ENCODE data around the gene ST3GAL6. TPM values are rescaled to one million over a fixed set of nuclear protein-coding genes. Genes with fewer than 3 reads are reported as not detected.

Gene ST3GAL6
- total and polyA plus RNA-seq, 9 of the 15 experiments (the other 6 are each of a cell fraction or from before 2014, with no cell fraction given) = 0.14 TPM; not detected in 8

DNA sequence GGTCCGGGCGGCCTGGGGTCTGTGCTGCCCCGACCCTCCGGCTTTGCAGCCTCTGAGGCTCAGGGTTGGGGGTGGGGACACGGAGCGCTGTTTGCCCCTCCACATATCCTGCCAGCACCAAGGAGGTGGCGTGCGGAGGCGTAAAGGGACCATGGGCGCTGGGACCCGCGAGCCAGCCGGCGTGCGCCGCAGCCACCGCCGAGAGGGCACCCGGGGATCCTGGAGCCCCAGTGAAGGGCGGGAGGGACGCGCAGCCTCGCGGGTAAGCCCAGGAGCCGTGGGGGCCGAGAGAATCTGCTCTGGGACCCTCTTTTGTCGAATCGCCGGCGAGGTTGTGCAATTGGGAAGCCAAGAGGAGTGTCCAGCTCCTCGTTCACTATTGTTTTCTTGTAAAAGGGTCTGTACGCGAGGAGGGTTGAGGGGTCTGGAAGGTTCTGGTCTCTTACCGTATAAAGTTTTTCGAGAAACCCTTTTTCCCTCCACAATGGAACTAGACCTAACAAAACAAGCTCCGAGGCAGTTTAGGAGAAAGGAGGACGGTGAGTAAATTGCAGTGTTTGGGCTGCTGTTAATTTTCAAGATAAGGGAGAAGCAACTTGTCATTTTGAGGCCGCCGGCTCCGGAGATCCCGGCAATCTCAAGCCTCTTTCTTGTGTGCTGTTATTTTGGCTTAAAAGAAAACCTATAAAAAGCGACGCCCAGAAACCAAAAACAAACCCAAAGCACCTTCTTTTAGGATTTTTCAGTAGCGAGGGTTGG lies 29.9 kb upstream of the ST3GAL6 start (continued):
- TF ChIP-seq, protein P1, sequence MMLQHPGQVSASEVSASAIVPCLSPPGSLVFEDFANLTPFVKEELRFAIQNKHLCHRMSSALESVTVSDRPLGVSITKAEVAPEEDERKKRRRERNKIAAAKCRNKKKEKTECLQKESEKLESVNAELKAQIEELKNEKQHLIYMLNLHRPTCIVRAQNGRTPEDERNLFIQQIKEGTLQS (IDR thresholded peaks at IDR 0.05) = no peak
- TF ChIP-seq, protein P1 (CRISPR knock-in tag; conservative IDR thresholded peaks at IDR 0.05) = no peak
- TF ChIP-seq, protein P2, sequence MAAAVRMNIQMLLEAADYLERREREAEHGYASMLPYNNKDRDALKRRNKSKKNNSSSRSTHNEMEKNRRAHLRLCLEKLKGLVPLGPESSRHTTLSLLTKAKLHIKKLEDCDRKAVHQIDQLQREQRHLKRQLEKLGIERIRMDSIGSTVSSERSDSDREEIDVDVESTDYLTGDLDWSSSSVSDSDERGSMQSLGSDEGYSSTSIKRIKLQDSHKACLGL (CRISPR knock-in tag; IDR thresholded peaks at IDR 0.05; ENCODE audit: borderline replicate concordance, poor library complexity, severe bottlenecking) = no peak
- TF ChIP-seq, protein P3, sequence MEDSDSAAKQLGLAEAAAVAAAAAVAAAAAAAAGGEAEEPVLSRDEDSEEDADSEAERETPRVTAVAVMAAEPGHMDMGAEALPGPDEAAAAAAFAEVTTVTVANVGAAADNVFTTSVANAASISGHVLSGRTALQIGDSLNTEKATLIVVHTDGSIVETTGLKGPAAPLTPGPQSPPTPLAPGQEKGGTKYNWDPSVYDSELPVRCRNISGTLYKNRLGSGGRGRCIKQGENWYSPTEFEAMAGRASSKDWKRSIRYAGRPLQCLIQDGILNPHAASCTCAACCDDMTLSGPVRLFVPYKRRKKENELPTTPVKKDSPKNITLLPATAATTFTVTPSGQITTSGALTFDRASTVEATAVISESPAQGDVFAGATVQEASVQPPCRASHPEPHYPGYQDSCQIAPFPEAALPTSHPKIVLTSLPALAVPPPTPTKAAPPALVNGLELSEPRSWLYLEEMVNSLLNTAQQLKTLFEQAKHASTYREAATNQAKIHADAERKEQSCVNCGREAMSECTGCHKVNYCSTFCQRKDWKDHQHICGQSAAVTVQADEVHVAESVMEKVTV (CRISPR knock-in tag; IDR thresholded peaks at IDR 0.05) = no peak
- TF ChIP-seq ETV5 (CRISPR knock-in tag; IDR thresholded peaks at IDR 0.05; ENCODE audit: low read depth) (no peak), ZNF699 (CRISPR knock-in tag; IDR thresholded peaks at IDR 0.05; ENCODE audit: insufficient replicate concordance) (no peak), ZNF561 (CRISPR knock-in tag; conservative IDR thresholded peaks at IDR 0.05) (no peak), MBD2 (IDR thresholded peaks at IDR 0.05; ENCODE audit: borderline replicate concordance, low read depth) (no peak), CREB1 (IDR thresholded peaks at IDR 0.05) (no peak), CREB1 (CRISPR knock-in tag; IDR thresholded peaks at IDR 0.05) (no peak), PRMT5 (CRISPR knock-in tag; IDR thresholded peaks at IDR 0.05) (no peak)
- TF ChIP-seq, protein P4, sequence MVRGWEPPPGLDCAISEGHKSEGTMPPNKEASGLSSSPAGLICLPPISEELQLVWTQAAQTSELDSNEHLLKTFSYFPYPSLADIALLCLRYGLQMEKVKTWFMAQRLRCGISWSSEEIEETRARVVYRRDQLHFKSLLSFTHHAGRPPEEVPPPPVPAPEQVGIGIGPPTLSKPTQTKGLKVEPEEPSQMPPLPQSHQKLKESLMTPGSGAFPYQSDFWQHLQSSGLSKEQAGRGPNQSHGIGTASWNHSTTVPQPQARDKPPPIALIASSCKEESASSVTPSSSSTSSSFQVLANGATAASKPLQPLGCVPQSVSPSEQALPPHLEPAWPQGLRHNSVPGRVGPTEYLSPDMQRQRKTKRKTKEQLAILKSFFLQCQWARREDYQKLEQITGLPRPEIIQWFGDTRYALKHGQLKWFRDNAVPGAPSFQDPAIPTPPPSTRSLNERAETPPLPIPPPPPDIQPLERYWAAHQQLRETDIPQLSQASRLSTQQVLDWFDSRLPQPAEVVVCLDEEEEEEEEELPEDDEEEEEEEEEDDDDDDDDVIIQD (CRISPR knock-in tag; IDR thresholded peaks at IDR 0.05) = no peak

Measured in K562 (cell line).